ENCODE data around the gene KIF26B.

KIF26B gene

GRCh38 chr1:245585252-245585959, 430.6 kb downstream of the KIF26B start:
- TF ChIP-seq CTCF (IDR thresholded peaks at IDR 0.05; ENCODE audit: low read depth, low read length), result no peak
- H3K4me3 ChIP-seq (replicated peaks in 1 of 2; ENCODE audit: low read depth in 2 of 2, low read length in 2 of 2), result no peak overlapping the region
- DNase-seq (ENCODE audit: low read depth in 2 of 2), result peak; percentile 69 to 75

- no peak for TF ChIP-seq CTCF (IDR thresholded peaks at IDR 0.05; ENCODE audit: low read depth, low read length)
- no peak overlapping the region for H3K4me3 ChIP-seq (replicated peaks in 1 of 2; ENCODE audit: low read depth in 2 of 2, low read length in 2 of 2)
- no peak for DNase-seq (ENCODE audit: low read depth in 2 of 2)
These were observed 432.8 kb downstream of the KIF26B start for GRCh38 chr1:245587435-245588115.

DNA sequence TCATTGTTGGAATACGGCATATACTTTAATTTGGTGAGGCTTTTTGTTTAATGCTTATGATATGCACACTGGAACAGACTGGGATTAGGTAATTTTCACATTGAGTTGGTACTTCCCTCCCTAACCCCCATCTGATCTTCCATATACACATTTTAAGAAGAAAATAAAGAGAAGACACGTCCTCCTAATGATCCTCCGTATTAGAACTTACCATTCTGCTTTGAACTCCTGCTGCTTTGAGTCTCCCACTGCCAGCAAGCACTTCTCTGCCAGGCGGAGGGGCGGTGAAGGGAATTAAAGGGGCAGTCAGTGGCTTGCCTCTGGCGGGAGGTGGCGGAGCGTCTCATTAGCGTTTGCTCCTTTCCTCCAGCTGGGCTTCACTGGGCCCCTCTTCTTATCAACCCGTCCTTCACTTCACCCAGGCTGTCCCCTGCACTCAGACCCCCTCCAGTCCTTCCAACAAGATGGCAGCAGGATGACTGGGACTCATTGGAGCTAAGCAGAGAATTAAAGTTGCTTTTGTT, 433.4 kb downstream of the KIF26B start:
- no peak for DNase-seq (ENCODE audit: low read depth in 2 of 2)
- H3K4me3 ChIP-seq (replicated peaks in 1 of 2; ENCODE audit: low read depth in 2 of 2, low read length in 2 of 2), result no peak overlapping the region
- TF ChIP-seq CTCF (IDR thresholded peaks at IDR 0.05; ENCODE audit: low read depth, low read length), result no peak

DNA sequence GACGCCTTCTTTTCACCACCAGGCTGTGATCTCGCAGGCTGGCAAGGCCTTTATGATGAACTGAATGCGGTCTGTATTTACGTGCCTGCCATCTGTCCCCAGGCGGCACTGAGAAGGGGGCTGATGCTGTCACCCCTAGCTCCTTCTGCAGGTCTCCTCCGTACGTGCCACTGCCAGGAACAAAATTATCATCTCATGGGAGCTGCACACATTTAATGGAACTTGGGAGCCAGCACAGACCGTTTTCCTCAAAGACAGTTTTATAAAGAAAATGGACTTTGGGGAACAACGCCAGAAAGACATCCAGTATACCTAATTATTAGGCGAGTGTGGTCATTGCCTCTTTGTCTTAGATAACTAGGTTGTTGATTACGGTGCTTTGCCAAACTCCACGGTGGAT, 434.5 kb downstream of the KIF26B start:
- no peak for TF ChIP-seq CTCF (IDR thresholded peaks at IDR 0.05; ENCODE audit: low read depth, low read length)
- DNase-seq (ENCODE audit: low read depth in 2 of 2), result no peak
- no peak overlapping the region for H3K4me3 ChIP-seq (replicated peaks in 1 of 2; ENCODE audit: low read depth in 2 of 2, low read length in 2 of 2)

- no peak for DNase-seq (ENCODE audit: low read depth in 2 of 2)
- no peak overlapping the region for H3K4me3 ChIP-seq (replicated peaks in 1 of 2; ENCODE audit: low read depth in 2 of 2, low read length in 2 of 2)
- no peak for TF ChIP-seq CTCF (IDR thresholded peaks at IDR 0.05; ENCODE audit: low read depth, low read length)
These were observed 435.1 kb downstream of the KIF26B start for GRCh38 chr1:245589906-245590305.

GRCh38 chr1:245590726-245591125, 435.9 kb downstream of the KIF26B start:
- TF ChIP-seq CTCF (IDR thresholded peaks at IDR 0.05; ENCODE audit: low read depth, low read length), result no peak
- no peak overlapping the region for H3K4me3 ChIP-seq (replicated peaks in 1 of 2; ENCODE audit: low read depth in 2 of 2, low read length in 2 of 2)
- DNase-seq (ENCODE audit: low read depth in 2 of 2), result no peak
